ENCODE measurements around the gene SLC22A14. TPM values are rescaled to one million over a fixed set of nuclear protein-coding genes. Genes with fewer than 3 reads are reported as not detected.
"Not testable (repeated sequence)": the region's sequence is repeated elsewhere in the genome, so short reads cannot be mapped to it uniquely, and the experiment has no call there.

Gene SLC22A14
- total RNA-seq, 2 experiments from 2014 or later, result 0.11 TPM; not detected in 1

GRCh38 chr3:38268087-38268486 is 14.0 kb upstream of the SLC22A14 start:
- ChIA-PET POLR2A (no interaction called here), CTCF (no interaction called here)

- ChIA-PET POLR2A (no interaction called here), CTCF (no interaction called here)
Observed at GRCh38 chr3:38268522-38268921, 13.6 kb upstream of the SLC22A14 start.

GRCh38 chr3:38270606-38271005 is 11.5 kb upstream of the SLC22A14 start:
- CTCF ChIA-PET, result no interaction called here
- POLR2A ChIA-PET, result no interaction called here

GRCh38 chr3:38271553-38271952 is 10.5 kb upstream of the SLC22A14 start:
- ChIA-PET CTCF (no interaction called here), POLR2A (no interaction called here)

GRCh38 chr3:38274864-38275649 is 7.0 kb upstream of the SLC22A14 start:
- ChIA-PET CTCF (interaction anchor here (1.2 kb wide), 1 partner anchor 301 kb away, joined by 3 read pairs; no protein-coding TSS in a partner anchor), POLR2A (no interaction called here)

GRCh38 chr3:38275658-38276057 is 6.4 kb upstream of the SLC22A14 start:
- CTCF ChIA-PET, result no interaction called here
- POLR2A ChIA-PET, result no interaction called here

DNA sequence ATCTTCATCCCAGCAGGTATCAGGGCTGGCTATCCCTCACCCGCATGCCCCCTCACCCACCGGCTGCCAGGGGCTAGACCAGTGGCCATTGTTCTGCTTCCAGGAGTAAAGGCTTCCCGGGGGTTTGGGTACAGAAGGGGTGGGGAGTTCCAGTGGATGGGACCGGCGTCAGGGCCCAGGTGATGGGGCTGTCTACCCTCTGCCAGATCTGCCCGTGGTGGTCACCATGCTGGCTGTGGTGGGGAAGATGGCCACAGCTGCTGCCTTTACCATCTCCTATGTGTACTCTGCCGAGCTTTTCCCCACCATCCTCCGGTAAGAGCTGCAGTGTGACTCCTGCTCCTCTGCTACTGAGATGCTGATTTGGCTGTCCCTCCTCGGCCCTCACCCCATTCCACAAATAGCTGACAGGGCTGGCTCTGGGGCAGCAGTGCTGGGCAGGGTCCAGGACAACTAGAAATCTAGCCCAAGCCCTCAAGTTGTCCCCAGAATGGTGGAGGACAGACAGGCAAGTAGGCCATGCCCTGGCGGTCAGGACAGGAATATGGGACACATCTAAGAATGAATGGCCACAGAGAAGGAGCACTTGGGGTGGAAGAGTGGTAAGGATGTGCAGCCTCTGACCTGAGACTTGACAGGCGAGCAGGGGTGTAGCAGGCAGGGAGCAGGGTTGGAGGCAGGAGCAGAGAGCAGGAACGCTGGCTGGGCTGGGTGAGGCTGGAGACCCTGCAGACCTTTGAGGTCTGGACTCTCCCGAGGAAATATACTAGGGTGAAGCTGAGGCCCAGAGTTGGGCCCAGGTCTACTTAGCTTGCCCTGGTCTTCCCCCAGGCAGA is 5.8 kb upstream of the SLC22A14 start:
- ChIA-PET POLR2A (no interaction called here), CTCF (no interaction called here)

- ChIA-PET CTCF (no interaction called here), POLR2A (no interaction called here)
Observed at GRCh38 chr3:38276917-38277630, 5.0 kb upstream of the SLC22A14 start.

DNA sequence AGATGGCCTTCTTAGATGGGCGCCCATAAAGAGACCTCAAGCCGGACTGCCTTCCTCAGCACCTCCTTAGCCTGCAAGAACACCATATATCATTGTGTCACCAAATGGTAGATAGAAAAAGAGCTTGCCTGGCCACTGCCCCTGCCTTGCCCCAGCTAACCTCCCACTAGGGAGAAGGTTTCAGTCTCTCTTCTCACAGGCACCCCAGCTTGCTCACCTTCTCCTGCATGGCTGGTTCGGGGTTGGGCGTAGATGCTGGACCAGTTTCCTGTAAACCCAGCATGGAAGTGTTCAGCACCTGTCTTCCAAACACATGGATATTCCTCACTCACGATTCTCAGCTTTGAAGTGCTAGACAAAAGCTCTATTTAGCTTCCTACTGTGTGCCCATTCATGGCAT is 3.3 kb upstream of the SLC22A14 start:
- ChIA-PET CTCF (interaction anchor here (0.7 kb wide), 1 partner anchor 629 kb away, joined by 4 read pairs; no protein-coding TSS in a partner anchor), POLR2A (no interaction called here)

- POLR2A ChIA-PET, result no interaction called here
- CTCF ChIA-PET, result no interaction called here
Observed at GRCh38 chr3:38283810-38284755, 2.0 kb downstream of the SLC22A14 start.

DNA sequence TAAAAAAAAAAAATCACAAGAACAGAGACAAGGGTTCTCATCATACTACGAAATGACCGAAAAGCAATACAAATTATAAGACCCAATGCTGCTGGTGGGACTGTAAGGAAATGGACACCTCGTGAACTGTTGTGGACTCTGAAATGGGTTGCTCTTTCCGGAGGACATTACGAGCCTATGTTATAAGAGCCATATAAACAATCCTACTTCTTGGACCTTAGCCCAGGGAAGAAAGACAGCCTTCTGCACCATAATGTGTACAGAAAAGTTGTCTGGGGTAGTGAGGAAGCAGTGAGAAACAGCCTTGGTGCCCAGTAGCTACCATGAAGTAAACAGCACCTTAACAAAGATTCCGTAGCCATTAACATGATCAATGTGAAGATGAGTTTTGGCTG is 2.7 kb downstream of the SLC22A14 start:
- CTCF ChIA-PET, result no interaction called here
- POLR2A ChIA-PET, result no interaction called here

- POLR2A ChIA-PET, result interaction anchor here (0.7 kb wide), 1 partner anchor 27 kb away, joined by 8 read pairs; no protein-coding TSS in a partner anchor
- CTCF ChIA-PET, result not testable (repeated sequence)
Observed at GRCh38 chr3:38289286-38290217, 7.5 kb downstream of the SLC22A14 start.

GRCh38 chr3:38297053-38297452 is 15.0 kb downstream of the SLC22A14 start:
- POLR2A ChIA-PET, result not testable (repeated sequence)
- CTCF ChIA-PET, result interaction anchor here (0.5 kb wide), 2 partner anchors 40 to 365 kb away, joined by 3 read pairs; no protein-coding TSS in a partner anchor

GRCh38 chr3:38297537-38297936 is 15.4 kb downstream of the SLC22A14 start:
- POLR2A ChIA-PET, result no interaction called here
- CTCF ChIA-PET, result interaction anchor here (0.7 to 1.2 kb wide), 3 partner anchors 49 to 182 kb away, joined by 3 to 5 read pairs (median 3); partner anchors contain the start of gene XYLB

GRCh38 chr3:38297947-38298711 is 16.0 kb downstream of the SLC22A14 start:
- POLR2A ChIA-PET, result interaction anchor here (0.6 kb wide), 1 partner anchor 199 kb away, joined by 6 read pairs; no protein-coding TSS in a partner anchor
- CTCF ChIA-PET, result interaction anchor here (0.7 to 1.2 kb wide), 3 partner anchors 49 to 183 kb away, joined by 3 to 5 read pairs (median 3); partner anchors contain the start of gene XYLB

DNA sequence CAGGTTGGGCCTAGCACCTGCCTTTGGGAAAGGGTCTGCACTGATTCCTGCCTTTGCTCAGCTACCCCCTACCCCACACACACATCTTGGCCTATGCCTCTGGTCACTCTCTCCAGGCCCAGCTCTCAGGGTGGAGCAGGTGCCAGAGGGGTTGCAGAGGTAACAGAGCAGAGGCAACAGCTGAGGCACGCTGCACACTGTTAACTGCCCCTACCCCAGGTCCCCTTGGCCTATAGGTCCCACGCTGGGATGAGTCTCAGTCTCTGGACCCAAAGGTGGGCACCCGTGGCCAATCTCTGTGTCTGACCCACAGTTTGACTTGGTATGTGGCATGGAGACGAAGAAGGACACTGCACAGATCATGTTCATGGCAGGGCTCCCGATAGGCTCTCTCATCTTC is 24.8 kb downstream of the SLC22A14 start:
- CTCF ChIA-PET, result no interaction called here
- POLR2A ChIA-PET, result no interaction called here

- POLR2A ChIA-PET, result no interaction called here
- CTCF ChIA-PET, result no interaction called here
Observed at GRCh38 chr3:38307599-38307998, 25.5 kb downstream of the SLC22A14 start.

Measured in activated CD8-positive, alpha-beta memory T cell treated with anti-CD3 and anti-CD28 coated beads for 36 hours (primary cell).